HG02938 (cell line): ENCODE measurements around the gene UCHL5.
A peak's percentile ranks its signal among the peaks of the same experiment; 100 is the strongest.
"Not testable (repeated sequence)": the region's sequence is repeated elsewhere in the genome, so short reads cannot be mapped to it uniquely, and the experiment has no call there.

Experiments used
- ATAC-seq: cut with Tn5 transposase; IDR thresholded peaks from one replicate; pipeline ENCODE4 v1.9.1; 2021; ENCODE audit warnings: mild to moderate bottlenecking, moderate library complexity; ENCODE audit not compliant: unreplicated experiment

The UCHL5 gene

DNA sequence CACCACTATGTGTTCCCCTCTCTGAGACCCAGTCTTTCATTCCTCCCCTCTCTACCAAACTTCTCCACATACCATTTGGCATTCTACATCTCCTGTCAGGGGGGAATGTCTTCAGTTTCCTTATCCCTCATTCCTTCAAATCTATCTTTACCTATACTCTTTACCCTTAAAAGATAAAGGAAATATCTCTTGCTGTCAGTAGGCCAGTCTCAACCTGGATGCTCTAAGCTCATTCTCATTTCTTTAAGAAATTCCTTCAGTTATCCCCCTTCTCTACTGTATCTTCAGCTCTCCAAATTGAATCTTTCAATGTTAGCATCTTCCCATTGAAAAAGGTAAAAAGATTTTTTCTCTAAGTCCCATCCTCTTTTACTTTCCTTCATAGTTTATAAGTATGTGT is 6.8 kb upstream of the UCHL5 start:
- no peak for ATAC-seq

DNA sequence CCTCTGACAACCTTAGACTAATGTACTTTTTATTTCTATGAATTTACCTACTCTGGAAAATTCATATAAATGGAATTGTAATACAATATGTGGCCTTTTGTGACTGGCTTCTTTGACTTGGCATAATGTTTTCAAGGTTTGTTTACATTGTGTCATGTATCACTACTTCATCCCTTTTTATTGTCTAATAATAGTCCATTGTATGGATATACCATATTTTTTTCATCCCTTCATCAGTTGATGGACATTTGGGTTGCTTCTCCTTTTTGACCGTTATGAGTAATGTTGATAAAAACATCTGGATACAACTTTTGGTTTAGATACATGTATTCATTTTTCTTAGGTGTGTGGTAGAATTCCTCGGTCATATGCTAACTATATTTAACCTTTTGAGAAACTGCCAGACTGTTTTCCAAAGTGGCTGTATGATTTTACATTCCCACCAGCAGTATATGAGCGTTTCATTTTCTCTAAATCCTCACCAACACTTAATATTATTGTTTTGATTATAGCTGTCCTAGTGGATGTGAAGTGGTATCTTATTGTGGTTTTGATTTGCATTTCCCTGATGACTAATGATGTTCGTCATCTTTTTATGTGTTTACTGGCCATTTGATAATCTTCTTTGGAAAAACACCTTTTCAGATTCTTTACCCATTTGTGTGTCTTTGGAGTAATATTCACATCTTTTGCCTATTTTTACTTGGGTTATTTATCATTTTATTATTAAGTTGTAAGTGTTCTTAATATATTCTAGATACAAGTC is 3.7 kb upstream of the UCHL5 start:
- ATAC-seq: no peak

DNA sequence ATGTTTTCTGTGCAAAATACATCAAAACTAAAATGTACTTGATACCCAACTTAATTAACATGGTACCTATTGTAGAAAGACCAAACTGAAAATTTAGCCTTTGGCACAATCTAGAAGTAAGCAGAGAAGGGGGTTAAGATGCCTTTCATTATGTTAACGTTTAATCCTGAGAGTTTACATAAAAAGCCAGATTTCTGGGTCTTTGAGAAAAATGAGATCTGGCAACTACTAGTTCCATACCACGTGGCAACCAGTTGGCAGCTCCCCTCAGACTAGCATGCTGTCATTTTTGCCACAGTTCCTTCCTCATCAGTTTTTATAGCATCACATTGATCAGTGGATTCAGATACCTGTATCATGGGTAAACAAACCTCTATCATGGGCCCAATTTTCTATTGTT is 1.8 kb upstream of the UCHL5 start:
- ATAC-seq: no peak

GRCh38 chr1:193060406-193060805 is 1.2 kb upstream of the UCHL5 start:
- ATAC-seq: no peak

DNA sequence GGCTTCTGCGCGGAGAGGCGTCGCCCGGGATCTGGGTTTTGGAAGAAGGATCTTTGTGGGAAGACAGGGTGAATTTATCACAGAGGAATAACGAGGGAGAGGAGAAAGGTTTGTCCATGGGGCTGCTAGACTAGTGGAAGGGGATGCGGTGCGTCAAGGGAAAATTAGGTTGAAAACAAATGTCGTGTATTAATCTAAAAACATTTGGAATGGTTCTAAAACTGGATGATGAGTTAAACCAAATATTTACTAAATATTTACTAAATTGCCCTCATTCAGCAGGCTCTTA is 899 bp upstream of the UCHL5 start:
- ATAC-seq: no peak

DNA sequence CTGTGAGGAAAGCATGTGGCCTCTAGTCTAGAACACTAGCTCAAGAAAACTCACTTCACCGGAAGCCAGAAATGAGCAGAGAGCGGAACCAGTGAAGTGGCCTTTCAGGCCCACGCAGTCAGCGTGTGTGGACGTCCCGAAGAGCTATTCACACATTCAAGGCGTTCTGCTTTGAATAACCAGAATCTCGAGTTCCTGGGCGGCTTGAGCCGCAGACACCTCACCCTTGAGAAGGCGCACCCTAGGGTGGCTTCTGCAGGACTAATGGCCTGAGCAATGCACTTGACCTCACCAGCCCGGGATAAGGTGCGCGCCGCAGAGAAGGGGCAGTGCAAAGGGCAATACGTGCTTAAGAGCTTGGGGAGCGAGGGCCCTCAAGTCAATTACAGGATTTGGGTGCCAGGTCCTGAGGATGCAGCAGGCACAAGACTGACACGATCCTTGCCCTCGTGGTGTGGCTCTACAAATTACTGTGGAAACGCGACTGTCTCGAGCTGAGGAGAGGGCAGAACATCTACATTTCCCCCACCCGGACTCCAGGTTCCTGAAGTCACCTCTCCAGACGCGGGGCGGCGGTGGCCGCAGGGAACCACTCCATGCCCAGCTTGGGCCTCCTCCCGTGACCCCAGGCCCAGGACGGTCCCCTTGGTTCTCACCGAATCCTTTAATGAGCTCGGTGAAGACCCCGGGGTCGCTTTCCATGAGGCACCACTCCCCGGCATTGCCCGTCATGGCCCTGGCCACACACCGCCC is 455 bp downstream of the UCHL5 start:
- ATAC-seq: peak; percentile 46

DNA sequence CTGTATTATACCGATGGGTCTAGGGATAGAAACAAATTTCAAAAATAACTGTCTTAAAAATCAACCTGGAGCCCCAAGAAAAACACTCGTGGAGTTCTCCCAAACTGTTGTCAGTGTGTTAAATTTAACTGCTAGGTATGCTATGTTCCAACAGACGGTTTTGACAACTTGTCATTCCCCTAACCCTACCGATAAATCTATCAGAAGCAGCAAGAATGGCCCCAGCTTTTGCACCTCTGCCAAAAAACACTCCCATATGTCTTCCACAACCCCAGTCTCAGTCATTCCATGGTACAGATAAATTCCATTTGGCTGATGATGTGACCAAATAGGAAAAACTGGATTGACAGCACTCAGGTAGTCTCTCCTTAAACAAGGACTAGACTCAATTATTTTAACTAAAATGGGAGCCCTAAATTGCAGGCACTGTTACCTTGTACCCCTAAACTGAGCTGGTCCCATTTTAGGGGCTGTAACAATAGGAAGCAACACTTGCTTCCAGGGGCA is 4.9 kb downstream of the UCHL5 start:
- no peak for ATAC-seq

DNA sequence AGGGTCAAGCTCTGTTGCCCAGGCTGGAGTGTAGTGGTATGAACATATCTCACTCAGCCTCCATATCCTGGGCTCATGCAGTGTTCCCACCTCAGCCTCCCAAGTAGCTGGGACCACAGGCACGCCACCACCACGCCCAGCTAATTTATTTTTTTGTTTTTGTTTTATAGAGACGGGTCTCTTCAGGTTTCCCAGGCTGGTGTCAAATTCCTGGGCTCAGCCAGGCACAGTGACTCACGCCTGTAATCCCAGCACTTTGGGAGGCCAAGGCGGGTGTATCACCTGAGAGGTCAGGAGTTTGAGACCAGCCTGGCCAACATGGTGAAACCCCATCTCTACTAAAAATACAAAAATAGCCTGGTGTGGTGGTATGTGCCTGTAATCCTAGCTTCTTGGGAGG is 10.2 kb downstream of the UCHL5 start:
- ATAC-seq: not testable (repeated sequence)

- no peak for ATAC-seq
These were observed 16.1 kb downstream of the UCHL5 start for GRCh38 chr1:193042766-193043691.

GRCh38 chr1:193040011-193040410 is 19.1 kb downstream of the UCHL5 start:
- no peak for ATAC-seq

- no peak for ATAC-seq
These were observed 22.7 kb downstream of the UCHL5 start for GRCh38 chr1:193036337-193037047.

- no peak for ATAC-seq
These were observed 25.6 kb downstream of the UCHL5 start for GRCh38 chr1:193033610-193034009.

GRCh38 chr1:193032643-193033427 is 26.3 kb downstream of the UCHL5 start:
- ATAC-seq: not testable (repeated sequence)

- ATAC-seq: peak; percentile 86
These were observed 27.7 kb downstream of the UCHL5 start for GRCh38 chr1:193031431-193031830.

- no peak for ATAC-seq
These were observed 28.9 kb downstream of the UCHL5 start for GRCh38 chr1:193030280-193030679.

DNA sequence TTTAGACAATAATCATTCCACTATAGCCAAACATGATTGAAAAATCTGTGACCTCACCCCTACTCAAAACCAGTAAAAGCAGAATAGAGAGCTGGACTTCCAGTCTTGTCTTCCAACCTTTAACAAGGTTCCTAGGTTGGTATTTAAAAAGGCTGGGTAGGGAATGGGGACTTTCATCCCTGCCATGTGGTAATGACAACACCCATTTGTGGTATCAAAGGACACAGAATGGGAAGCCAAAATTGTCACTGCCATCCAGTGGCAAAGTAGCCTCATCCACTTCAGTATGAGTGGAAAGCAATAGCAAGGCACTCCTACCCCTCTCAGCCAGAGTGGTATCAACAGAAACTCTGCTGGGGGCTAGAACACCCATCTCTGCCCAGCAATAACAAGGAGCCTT is 33.9 kb downstream of the UCHL5 start:
- ATAC-seq: no peak

- ATAC-seq: peak; percentile 71
These were observed 39.6 kb downstream of the UCHL5 start for GRCh38 chr1:193019442-193020026.

DNA sequence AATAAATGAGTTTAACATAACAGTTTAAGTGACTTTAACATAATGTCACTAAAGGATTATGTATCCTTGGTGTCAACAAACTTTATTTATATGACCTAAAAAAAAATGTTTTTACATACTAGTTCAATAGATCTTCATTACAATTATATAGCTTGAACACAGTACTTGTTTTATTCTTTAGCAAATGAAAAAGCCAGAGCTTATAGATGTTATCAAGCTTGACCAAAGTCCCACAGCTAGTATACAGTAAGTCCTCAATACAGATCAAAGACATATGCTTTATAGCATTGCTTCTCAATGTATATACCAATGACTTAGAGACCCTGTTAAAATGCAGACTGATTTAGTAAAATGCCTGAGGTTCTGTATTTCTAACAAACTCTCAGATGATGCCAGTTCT is 42.4 kb downstream of the UCHL5 start:
- ATAC-seq: no peak

GRCh38 chr1:193014400-193014799 is 44.8 kb downstream of the UCHL5 start:
- ATAC-seq: no peak

DNA sequence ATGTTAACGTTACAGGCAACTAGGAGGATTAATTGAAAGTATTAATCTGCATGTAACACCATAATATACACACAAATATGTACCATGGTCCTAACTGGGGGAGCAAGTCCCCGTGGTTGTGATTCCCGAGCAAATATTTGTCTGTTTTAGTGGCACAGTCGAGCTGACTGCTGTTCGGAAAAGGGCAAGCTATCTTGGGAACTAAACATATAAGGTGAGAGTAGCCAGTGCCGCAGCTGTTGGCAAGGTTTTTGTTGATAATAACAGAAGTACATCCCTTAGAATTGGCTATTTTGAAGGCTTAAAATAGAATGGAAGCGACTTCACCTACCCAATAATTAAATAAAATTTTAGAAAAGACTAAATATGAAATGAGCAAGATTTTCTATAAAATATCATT is 45.5 kb downstream of the UCHL5 start:
- no peak for ATAC-seq
